ENCODE measurements around the gene B4GALT6.
"Not testable (repeated sequence)": the region's sequence is repeated elsewhere in the genome, so short reads cannot be mapped to it uniquely, and the experiment has no call there.

Gene B4GALT6

GRCh38 chr18:31684279-31685096 lies at the start of gene B4GALT6:
TSS of gene B4GALT6 (minus strand) at chr18:31684581. CDS start at chr18:31684426, 155 bp downstream.
- H3K36me3 ChIP-seq (ENCODE audit: insufficient read depth, low read length) = no peaks in the 10 kb centered on the region
- no peaks in the 10 kb centered on the region for H3K9me3 ChIP-seq (ENCODE audit: low read length)
- peak within 1 kb of the TSS; percentile 47 to 57 for H3K4me3 ChIP-seq (ENCODE audit: low read depth in 1 of 2, low read length in 2 of 2)
- no peak within 1 kb of the TSS for H3K27ac ChIP-seq (ENCODE audit: low read depth, low read length)
- no peaks in the 10 kb centered on the region for H3K27me3 ChIP-seq (ENCODE audit: control insufficient read depth in 1 of 2, insufficient read depth in 2 of 2, low read length in 2 of 2)
- H3K4me1 ChIP-seq (ENCODE audit: insufficient read depth, low read length) = no peaks in the 10 kb centered on the region
- H3K9ac ChIP-seq (ENCODE audit: low read length) = no peak within 1 kb of the TSS

- H3K9me3 ChIP-seq (ENCODE audit: low read length) = no peaks in the 10 kb centered on the region
- H3K4me1 ChIP-seq (ENCODE audit: insufficient read depth, low read length) = no peaks in the 10 kb centered on the region
- no peaks in the 10 kb centered on the region for H3K27me3 ChIP-seq (ENCODE audit: control insufficient read depth in 1 of 2, insufficient read depth in 2 of 2, low read length in 2 of 2)
- no peak overlapping the region for H3K4me3 ChIP-seq (ENCODE audit: low read depth in 1 of 2, low read length in 2 of 2)
- H3K36me3 ChIP-seq (ENCODE audit: insufficient read depth, low read length) = no peaks in the 10 kb centered on the region
- H3K9ac ChIP-seq (ENCODE audit: low read length) = no peak overlapping the region
- H3K27ac ChIP-seq (ENCODE audit: low read depth, low read length) = no peak overlapping the region
These were observed 47.2 kb upstream of the B4GALT6 start for GRCh38 chr18:31731628-31732027.

- H3K27me3 ChIP-seq (ENCODE audit: control insufficient read depth in 1 of 2, insufficient read depth in 2 of 2, low read length in 2 of 2); H3K9me3 ChIP-seq (ENCODE audit: low read length); H3K9ac ChIP-seq (ENCODE audit: low read length); H3K4me3 ChIP-seq (ENCODE audit: low read depth in 1 of 2, low read length in 2 of 2); H3K27ac ChIP-seq (ENCODE audit: low read depth, low read length); H3K4me1 ChIP-seq (ENCODE audit: insufficient read depth, low read length); H3K36me3 ChIP-seq (ENCODE audit: insufficient read depth, low read length): not testable (repeated sequence)
These were observed 44.8 kb upstream of the B4GALT6 start for GRCh38 chr18:31729196-31729595.

GRCh38 chr18:31723990-31724711 lies 39.8 kb upstream of the B4GALT6 start:
- no peaks in the 10 kb centered on the region for H3K27me3 ChIP-seq (ENCODE audit: control insufficient read depth in 1 of 2, insufficient read depth in 2 of 2, low read length in 2 of 2)
- H3K9ac ChIP-seq (ENCODE audit: low read length) = peak overlapping the region; percentile 33
- H3K4me1 ChIP-seq (ENCODE audit: insufficient read depth, low read length) = peaks cover 8% of the 10 kb centered on the region
- H3K36me3 ChIP-seq (ENCODE audit: insufficient read depth, low read length) = no peaks in the 10 kb centered on the region
- no peaks in the 10 kb centered on the region for H3K9me3 ChIP-seq (ENCODE audit: low read length)
- H3K27ac ChIP-seq (ENCODE audit: low read depth, low read length) = no peak overlapping the region
- H3K4me3 ChIP-seq (ENCODE audit: low read depth in 1 of 2, low read length in 2 of 2) = peak overlapping the region; percentile 31 to 80

DNA sequence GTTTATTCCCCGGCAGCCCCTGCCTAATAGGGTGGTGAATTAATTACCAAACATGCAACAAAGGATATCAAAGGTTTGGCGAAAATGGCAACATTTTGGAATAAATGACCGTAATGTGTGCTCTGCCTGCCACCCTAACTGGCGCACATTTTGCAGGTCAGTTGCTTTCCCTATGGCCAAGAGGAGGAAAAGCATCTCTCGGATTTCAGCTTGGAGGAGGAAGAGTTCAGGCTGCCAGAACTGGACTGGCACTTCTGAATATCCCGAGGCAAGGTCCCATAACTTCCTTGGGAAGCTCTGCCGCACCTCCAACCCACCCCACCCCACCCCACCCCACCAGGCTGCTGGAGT lies 39.2 kb upstream of the B4GALT6 start:
- peaks cover 8% of the 10 kb centered on the region for H3K4me1 ChIP-seq (ENCODE audit: insufficient read depth, low read length)
- H3K27ac ChIP-seq (ENCODE audit: low read depth, low read length) = no peak overlapping the region
- no peaks in the 10 kb centered on the region for H3K9me3 ChIP-seq (ENCODE audit: low read length)
- H3K4me3 ChIP-seq (ENCODE audit: low read depth in 1 of 2, low read length in 2 of 2) = peak overlapping the region; percentile 31 to 80
- no peaks in the 10 kb centered on the region for H3K27me3 ChIP-seq (ENCODE audit: control insufficient read depth in 1 of 2, insufficient read depth in 2 of 2, low read length in 2 of 2)
- no peak overlapping the region for H3K9ac ChIP-seq (ENCODE audit: low read length)
- H3K36me3 ChIP-seq (ENCODE audit: insufficient read depth, low read length) = no peaks in the 10 kb centered on the region

DNA sequence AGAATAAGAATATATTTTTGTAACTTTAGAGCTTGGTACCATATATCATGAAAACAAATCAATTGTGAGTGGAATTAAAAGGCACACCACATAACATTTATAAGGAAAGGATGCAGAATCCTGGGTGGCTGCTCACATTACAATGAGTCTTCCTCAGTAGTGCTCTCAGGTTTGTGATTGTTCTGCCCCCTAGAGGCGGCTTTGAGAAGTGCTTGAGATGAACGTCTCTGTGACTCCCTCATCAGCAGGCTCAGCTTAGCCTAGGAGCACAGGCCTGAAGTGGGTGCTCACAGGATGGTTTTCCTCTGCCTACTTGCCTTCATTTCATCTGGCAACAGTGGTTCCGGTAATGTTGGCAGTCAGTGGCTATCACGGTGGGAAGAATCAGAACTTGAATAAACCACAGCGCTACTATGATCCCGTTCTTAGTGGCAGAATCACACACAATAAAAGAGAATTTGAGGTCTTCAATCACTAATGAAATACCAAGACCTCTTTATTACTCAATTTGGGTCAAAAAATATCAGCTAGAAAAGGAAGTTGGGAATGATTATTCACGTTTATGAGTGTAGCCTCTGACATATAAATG lies 38.1 kb upstream of the B4GALT6 start:
- Histone ChIP-seq H3K9ac (ENCODE audit: low read length) (no peak overlapping the region), H3K4me3 (ENCODE audit: low read depth in 1 of 2, low read length in 2 of 2) (no peak overlapping the region), H3K27ac (ENCODE audit: low read depth, low read length) (no peak overlapping the region), H3K27me3 (ENCODE audit: control insufficient read depth in 1 of 2, insufficient read depth in 2 of 2, low read length in 2 of 2) (no peaks in the 10 kb centered on the region), H3K4me1 (ENCODE audit: insufficient read depth, low read length) (peaks cover 8% of the 10 kb centered on the region), H3K9me3 (ENCODE audit: low read length) (no peaks in the 10 kb centered on the region), H3K36me3 (ENCODE audit: insufficient read depth, low read length) (no peaks in the 10 kb centered on the region)

DNA sequence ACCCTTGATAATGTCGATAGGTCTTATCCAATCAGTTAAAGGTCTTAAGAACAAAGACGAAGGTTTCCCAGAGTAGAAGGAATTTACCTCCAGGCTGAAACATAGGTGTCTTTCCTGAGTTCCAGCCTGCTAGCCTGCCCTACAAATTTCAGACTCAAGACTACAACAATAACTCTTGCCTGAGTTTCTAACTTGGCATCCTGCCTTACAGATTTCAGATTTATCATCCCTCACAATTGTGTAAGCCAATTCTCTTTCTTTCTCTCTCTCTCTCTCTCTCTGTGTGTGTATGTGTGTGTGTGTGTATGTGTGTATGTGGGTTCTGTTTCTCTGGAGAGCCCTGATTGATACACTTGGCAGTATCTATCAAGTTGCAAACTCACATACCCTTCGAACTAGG lies 37.2 kb upstream of the B4GALT6 start:
- H3K9me3 ChIP-seq (ENCODE audit: low read length) = no peaks in the 10 kb centered on the region
- H3K9ac ChIP-seq (ENCODE audit: low read length) = no peak overlapping the region

GRCh38 chr18:31720867-31721266 lies 36.5 kb upstream of the B4GALT6 start:
- Histone ChIP-seq H3K36me3 (ENCODE audit: insufficient read depth, low read length) (no peaks in the 10 kb centered on the region), H3K27ac (ENCODE audit: low read depth, low read length) (no peak overlapping the region), H3K4me1 (ENCODE audit: insufficient read depth, low read length) (peaks cover 8% of the 10 kb centered on the region), H3K9me3 (ENCODE audit: low read length) (no peaks in the 10 kb centered on the region), H3K9ac (ENCODE audit: low read length) (no peak overlapping the region), H3K27me3 (ENCODE audit: control insufficient read depth in 1 of 2, insufficient read depth in 2 of 2, low read length in 2 of 2) (no peaks in the 10 kb centered on the region), H3K4me3 (ENCODE audit: low read depth in 1 of 2, low read length in 2 of 2) (no peak overlapping the region)

More for the DNA sequence above, 37.2 kb upstream of the B4GALT6 start:
- H3K27me3 ChIP-seq (ENCODE audit: control insufficient read depth in 1 of 2, insufficient read depth in 2 of 2, low read length in 2 of 2) = no peaks in the 10 kb centered on the region
- no peak overlapping the region for H3K4me3 ChIP-seq (ENCODE audit: low read depth in 1 of 2, low read length in 2 of 2)
- no peak overlapping the region for H3K27ac ChIP-seq (ENCODE audit: low read depth, low read length)
- H3K4me1 ChIP-seq (ENCODE audit: insufficient read depth, low read length) = peaks cover 8% of the 10 kb centered on the region
- no peaks in the 10 kb centered on the region for H3K36me3 ChIP-seq (ENCODE audit: insufficient read depth, low read length)

DNA sequence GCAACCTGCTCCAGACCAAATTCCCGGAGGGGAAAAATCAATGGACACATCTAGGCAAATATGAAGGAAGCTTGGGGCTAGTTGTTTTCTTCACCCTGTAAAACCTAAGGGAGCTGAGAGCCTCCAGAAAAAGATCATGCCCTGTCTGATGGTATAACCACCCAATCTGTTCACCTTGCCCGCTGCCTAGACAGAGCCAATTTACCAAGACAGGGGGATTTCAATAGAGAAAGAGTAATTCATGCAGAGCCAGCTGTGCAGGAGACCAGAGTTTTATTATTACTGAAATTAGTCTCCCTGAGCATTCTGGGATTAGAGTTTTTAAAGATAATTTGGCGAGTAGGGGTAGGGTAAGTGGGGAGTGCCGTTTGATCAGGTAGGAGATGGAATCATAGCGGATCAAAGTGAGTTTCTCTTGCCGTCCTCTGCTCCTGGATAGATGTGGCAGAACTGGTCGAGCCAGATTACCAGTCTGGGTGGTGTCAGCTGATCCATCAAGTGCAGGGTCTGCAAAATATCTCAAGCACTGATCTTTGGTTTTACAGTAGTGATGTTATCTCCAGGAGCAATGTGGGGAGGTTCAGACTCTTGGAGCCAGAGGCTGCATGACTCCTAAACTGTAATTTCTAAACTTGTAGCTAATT lies 35.1 kb upstream of the B4GALT6 start:
- H3K27me3 ChIP-seq (ENCODE audit: control insufficient read depth in 1 of 2, insufficient read depth in 2 of 2, low read length in 2 of 2) = no peaks in the 10 kb centered on the region
- no peaks in the 10 kb centered on the region for H3K36me3 ChIP-seq (ENCODE audit: insufficient read depth, low read length)
- no peaks in the 10 kb centered on the region for H3K9me3 ChIP-seq (ENCODE audit: low read length)
- peaks cover under 1% of the 10 kb centered on the region for H3K4me1 ChIP-seq (ENCODE audit: insufficient read depth, low read length)
- H3K27ac ChIP-seq (ENCODE audit: low read depth, low read length) = no peak overlapping the region
- H3K9ac ChIP-seq (ENCODE audit: low read length) = no peak overlapping the region
- no peak overlapping the region for H3K4me3 ChIP-seq (ENCODE audit: low read depth in 1 of 2, low read length in 2 of 2)

DNA sequence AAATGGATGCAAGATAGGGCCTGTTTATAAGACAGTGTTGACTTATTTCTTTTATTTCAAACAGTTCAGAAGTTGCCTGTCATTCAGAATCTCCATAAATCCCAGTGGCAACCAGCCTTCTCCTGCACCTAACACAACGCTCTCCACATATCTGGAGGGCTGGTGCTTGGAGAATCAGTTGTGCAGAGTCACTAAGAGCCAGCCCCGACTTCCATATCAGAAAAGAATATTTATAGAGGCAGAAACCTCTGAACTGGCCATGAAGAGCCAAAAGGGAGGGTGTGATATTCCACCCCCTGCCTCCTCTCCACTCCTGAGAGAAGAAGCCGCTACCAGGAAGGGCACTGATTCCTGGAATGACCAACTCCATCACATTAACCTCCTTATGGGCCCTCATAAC lies 34.0 kb upstream of the B4GALT6 start:
- Histone ChIP-seq H3K36me3 (ENCODE audit: insufficient read depth, low read length) (no peaks in the 10 kb centered on the region), H3K9ac (ENCODE audit: low read length) (no peak overlapping the region), H3K27ac (ENCODE audit: low read depth, low read length) (no peak overlapping the region)

DNA sequence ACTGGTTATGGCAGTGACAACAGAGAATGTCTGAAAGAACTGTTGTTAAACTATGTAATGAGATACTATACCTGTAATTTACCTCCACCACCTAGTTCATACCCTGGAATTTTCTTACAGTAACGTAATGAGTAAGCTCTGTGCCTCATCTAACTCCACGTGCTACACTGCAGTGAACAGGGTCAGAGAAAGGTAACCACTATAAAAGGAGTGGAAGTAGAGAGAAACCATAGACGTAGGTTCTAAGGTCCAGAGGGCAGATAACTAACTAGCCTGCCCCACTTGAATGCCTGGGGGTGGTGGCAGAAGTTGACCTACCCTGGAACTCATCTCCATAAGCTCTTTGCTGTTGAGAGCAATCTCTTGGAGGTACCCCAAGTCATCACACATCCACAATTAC lies 32.0 kb upstream of the B4GALT6 start:
- Histone ChIP-seq H3K36me3 (ENCODE audit: insufficient read depth, low read length) (no peaks in the 10 kb centered on the region), H3K27me3 (ENCODE audit: control insufficient read depth in 1 of 2, insufficient read depth in 2 of 2, low read length in 2 of 2) (no peaks in the 10 kb centered on the region), H3K9me3 (ENCODE audit: low read length) (no peaks in the 10 kb centered on the region), H3K4me1 (ENCODE audit: insufficient read depth, low read length) (no peaks in the 10 kb centered on the region), H3K27ac (ENCODE audit: low read depth, low read length) (no peak overlapping the region), H3K4me3 (ENCODE audit: low read depth in 1 of 2, low read length in 2 of 2) (no peak overlapping the region), H3K9ac (ENCODE audit: low read length) (no peak overlapping the region)

More for the DNA sequence above, 34.0 kb upstream of the B4GALT6 start:
- no peaks in the 10 kb centered on the region for H3K4me1 ChIP-seq (ENCODE audit: insufficient read depth, low read length)
- no peaks in the 10 kb centered on the region for H3K9me3 ChIP-seq (ENCODE audit: low read length)
- H3K27me3 ChIP-seq (ENCODE audit: control insufficient read depth in 1 of 2, insufficient read depth in 2 of 2, low read length in 2 of 2) = no peaks in the 10 kb centered on the region
- no peak overlapping the region for H3K4me3 ChIP-seq (ENCODE audit: low read depth in 1 of 2, low read length in 2 of 2)

Measured in muscle layer of colon (tissue), 2 donors.